GF-D8 (cell line): ENCODE results near the gene VGLL2.

Experiments used
- DNase-seq: peaks from one replicate; lab custom pipeline; 2025; lab: John Stamatoyannopoulos, UW

Gene VGLL2

GRCh38 chr6:117317261-117317660 lies 51.9 kb downstream of the VGLL2 start:
- no peak for DNase-seq
